ENCODE data around the gene NOXA1. TPM values are rescaled to one million over a fixed set of nuclear protein-coding genes. Genes with fewer than 3 reads are reported as not detected.

NOXA1 gene
- total RNA-seq, 1 experiment from 2014 or later: 0.28 TPM

DNA sequence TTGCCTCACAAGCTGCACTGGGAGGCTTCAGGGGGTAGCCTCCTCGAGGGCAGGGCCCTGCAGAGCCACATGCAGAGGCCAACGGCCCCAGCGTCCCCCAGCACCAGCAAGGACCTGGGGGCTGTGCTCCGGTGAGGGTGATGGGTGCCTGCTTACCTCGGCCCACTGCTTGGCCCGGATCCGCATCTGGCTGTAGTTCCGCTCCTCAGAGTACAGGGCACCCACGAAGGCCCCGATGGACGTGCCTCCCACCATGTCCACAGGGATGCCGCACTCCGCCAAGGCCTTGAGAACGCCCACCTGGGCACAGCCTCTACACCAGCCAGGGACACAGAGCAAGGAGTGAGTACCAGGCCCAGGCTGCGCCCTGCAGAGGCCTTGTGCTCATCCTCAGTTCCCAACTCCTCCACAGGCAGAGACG, 44.0 kb downstream of the NOXA1 start:
- no peak for TF ChIP-seq EZH2 (IDR thresholded peaks at IDR 0.05; ENCODE audit: borderline replicate concordance, low read depth, low read length, poor library complexity, severe bottlenecking)
- TF ChIP-seq, protein P1, sequence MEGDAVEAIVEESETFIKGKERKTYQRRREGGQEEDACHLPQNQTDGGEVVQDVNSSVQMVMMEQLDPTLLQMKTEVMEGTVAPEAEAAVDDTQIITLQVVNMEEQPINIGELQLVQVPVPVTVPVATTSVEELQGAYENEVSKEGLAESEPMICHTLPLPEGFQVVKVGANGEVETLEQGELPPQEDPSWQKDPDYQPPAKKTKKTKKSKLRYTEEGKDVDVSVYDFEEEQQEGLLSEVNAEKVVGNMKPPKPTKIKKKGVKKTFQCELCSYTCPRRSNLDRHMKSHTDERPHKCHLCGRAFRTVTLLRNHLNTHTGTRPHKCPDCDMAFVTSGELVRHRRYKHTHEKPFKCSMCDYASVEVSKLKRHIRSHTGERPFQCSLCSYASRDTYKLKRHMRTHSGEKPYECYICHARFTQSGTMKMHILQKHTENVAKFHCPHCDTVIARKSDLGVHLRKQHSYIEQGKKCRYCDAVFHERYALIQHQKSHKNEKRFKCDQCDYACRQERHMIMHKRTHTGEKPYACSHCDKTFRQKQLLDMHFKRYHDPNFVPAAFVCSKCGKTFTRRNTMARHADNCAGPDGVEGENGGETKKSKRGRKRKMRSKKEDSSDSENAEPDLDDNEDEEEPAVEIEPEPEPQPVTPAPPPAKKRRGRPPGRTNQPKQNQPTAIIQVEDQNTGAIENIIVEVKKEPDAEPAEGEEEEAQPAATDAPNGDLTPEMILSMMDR (conservative IDR thresholded peaks at IDR 0.05; ENCODE audit: low read depth, low read length): no peak
- intact Hi-C loops (cut with micrococcal nuclease; ENCODE audit: unreplicated experiment): no loop called here
- POLR2A ChIA-PET (ENCODE audit: low non-redundant PET): no interaction called here
- no peaks in the 10 kb centered on the region for H3K27me3 ChIP-seq (replicated peaks; ENCODE audit: insufficient read depth, low read depth, low read length, poor library complexity)
- no peak overlapping the region for H3K4me3 ChIP-seq (ENCODE audit: low read depth, low read length, poor library complexity, severe bottlenecking)
- no peak for DNase-seq (ENCODE audit: low spot score)
- H3K36me3 ChIP-seq (ENCODE audit: insufficient read depth, low read length, poor library complexity, severe bottlenecking): no peaks in the 10 kb centered on the region
- H3K4me1 ChIP-seq (ENCODE audit: insufficient read depth, low read length, poor library complexity, severe bottlenecking): no peaks in the 10 kb centered on the region
- CTCF ChIA-PET: no interaction called here
- H3K27ac ChIP-seq (ENCODE audit: low read depth, low read length, poor library complexity, severe bottlenecking): no peak overlapping the region
- no peaks in the 10 kb centered on the region for H3K9me3 ChIP-seq (ENCODE audit: low read depth, low read length, poor library complexity, severe bottlenecking)
- BruUV-seq (replicated peaks): no TSS peak

DNA sequence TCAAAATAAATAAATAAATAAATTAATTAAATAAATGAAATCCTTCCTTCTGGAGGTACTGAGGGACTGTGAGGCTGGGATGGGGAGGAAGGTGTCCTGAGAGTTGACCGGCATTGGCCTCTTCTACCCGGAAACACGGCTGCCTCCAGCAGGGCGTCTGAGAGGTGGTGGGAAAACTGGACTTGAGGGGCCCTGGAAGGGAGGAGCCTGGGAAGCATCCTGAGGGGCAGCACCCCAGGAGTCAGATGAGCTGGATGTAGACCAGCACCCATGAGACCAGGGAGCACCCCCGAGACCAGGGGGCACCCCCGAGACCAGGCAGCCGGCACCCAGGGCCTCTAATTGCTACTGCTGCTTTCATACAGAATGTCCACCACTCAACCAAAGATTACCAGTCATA, 44.7 kb downstream of the NOXA1 start:
- BruUV-seq (replicated peaks): no TSS peak

DNA sequence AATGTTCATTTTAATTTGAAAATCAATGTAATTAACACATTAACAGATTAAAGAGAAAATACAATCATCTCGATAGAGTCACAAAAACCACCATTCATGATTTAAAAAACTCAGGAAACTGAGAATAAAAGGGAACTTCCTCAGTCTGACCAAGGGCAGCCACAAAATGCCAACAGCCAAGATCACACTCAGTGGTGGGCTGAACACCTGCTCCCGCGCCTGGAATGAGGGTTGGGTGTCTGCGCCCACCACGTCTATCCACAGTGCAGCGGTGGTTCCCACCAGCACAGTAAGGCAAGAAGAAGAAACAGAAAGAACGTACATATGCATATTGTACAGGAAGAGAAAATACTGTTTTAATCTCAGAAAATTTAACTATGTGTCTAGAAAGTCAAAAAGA, 47.6 kb downstream of the NOXA1 start:
- POLR2A ChIA-PET (ENCODE audit: low non-redundant PET): interaction anchor here (0.7 kb wide), 1 partner anchor 11 kb away, joined by 3 read pairs; no protein-coding TSS in a partner anchor

More for the DNA sequence above, 44.7 kb downstream of the NOXA1 start:
- no peak overlapping the region for H3K27ac ChIP-seq (ENCODE audit: low read depth, low read length, poor library complexity, severe bottlenecking)
- POLR2A ChIA-PET (ENCODE audit: low non-redundant PET): no interaction called here
- H3K4me3 ChIP-seq (ENCODE audit: low read depth, low read length, poor library complexity, severe bottlenecking): no peak overlapping the region
- TF ChIP-seq, protein P1 (conservative IDR thresholded peaks at IDR 0.05; ENCODE audit: low read depth, low read length): no peak
- no peak for TF ChIP-seq EZH2 (IDR thresholded peaks at IDR 0.05; ENCODE audit: borderline replicate concordance, low read depth, low read length, poor library complexity, severe bottlenecking)
- no peaks in the 10 kb centered on the region for H3K27me3 ChIP-seq (replicated peaks; ENCODE audit: insufficient read depth, low read depth, low read length, poor library complexity)
- H3K4me1 ChIP-seq (ENCODE audit: insufficient read depth, low read length, poor library complexity, severe bottlenecking): no peaks in the 10 kb centered on the region
- no peaks in the 10 kb centered on the region for H3K36me3 ChIP-seq (ENCODE audit: insufficient read depth, low read length, poor library complexity, severe bottlenecking)
- intact Hi-C loops (cut with micrococcal nuclease; ENCODE audit: unreplicated experiment): no loop called here
- CTCF ChIA-PET: no interaction called here
- no peaks in the 10 kb centered on the region for H3K9me3 ChIP-seq (ENCODE audit: low read depth, low read length, poor library complexity, severe bottlenecking)
- no peak for DNase-seq (ENCODE audit: low spot score)

More for the DNA sequence above, 47.6 kb downstream of the NOXA1 start:
- no peak for TF ChIP-seq EZH2 (IDR thresholded peaks at IDR 0.05; ENCODE audit: borderline replicate concordance, low read depth, low read length, poor library complexity, severe bottlenecking)
- TF ChIP-seq, protein P1 (conservative IDR thresholded peaks at IDR 0.05; ENCODE audit: low read depth, low read length): no peak
- H3K4me1 ChIP-seq (ENCODE audit: insufficient read depth, low read length, poor library complexity, severe bottlenecking): no peaks in the 10 kb centered on the region
- BruUV-seq (replicated peaks): no TSS peak
- peaks cover 7% of the 10 kb centered on the region for H3K9me3 ChIP-seq (ENCODE audit: low read depth, low read length, poor library complexity, severe bottlenecking)
- no peaks in the 10 kb centered on the region for H3K36me3 ChIP-seq (ENCODE audit: insufficient read depth, low read length, poor library complexity, severe bottlenecking)
- DNase-seq (ENCODE audit: low spot score): no peak
- H3K27me3 ChIP-seq (replicated peaks; ENCODE audit: insufficient read depth, low read depth, low read length, poor library complexity): no peaks in the 10 kb centered on the region
- CTCF ChIA-PET: no interaction called here
- no peak overlapping the region for H3K27ac ChIP-seq (ENCODE audit: low read depth, low read length, poor library complexity, severe bottlenecking)
- intact Hi-C loops (cut with micrococcal nuclease; ENCODE audit: unreplicated experiment): no loop called here
- no peak overlapping the region for H3K4me3 ChIP-seq (ENCODE audit: low read depth, low read length, poor library complexity, severe bottlenecking)
